NCI-H187 (cell line): ENCODE measurements around the gene SMIM12.

Experiments
- DNase-seq, 2 experiments: peaks; one replicate each; lab custom pipeline; 2025; lab: John Stamatoyannopoulos, UW

SMIM12 gene, protein sequence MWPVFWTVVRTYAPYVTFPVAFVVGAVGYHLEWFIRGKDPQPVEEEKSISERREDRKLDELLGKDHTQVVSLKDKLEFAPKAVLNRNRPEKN

DNA sequence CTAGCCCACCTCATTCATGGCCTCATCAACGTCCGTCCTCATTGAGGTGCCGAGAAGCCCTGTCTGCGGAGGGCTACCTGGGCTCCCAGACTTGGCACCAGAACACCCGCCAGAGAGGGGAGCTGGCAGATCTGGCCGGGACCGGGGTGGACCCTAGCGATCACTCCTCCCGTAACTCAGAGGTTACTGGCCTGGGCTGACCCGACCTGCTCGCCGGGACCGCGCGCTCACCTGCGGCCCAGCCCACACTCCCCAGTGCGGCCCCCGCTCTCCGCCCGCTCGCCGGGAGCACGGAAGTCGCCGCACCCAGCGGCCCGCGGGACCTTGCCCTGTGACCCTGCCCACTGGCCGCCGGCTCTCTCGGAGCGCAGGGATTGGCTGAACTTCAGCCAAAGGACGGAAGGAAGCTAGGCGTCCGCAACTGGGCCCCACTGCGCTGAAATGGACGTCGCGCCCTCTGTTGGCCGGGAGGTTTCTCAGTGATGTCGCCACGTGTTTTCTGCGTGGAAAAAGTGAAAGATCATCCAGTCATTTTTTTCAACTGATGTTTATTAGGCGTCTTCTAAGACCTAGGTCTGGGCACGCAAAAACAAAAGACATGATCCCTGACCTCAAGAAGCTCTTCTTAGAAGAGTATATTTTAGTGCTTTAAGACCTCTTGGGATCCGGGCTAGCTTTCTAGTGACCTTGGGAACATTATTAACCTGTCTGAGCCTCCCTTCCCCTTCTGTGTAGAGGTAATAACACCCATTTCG, at the start of gene SMIM12:
Gene SMIM12, minus strand, starts transcription at position 304 of the 755 bp plus-strand sequence. CDS start 3,772 bp downstream, outside the sequence.
- peak; percentile 38 to 73 for DNase-seq

DNA sequence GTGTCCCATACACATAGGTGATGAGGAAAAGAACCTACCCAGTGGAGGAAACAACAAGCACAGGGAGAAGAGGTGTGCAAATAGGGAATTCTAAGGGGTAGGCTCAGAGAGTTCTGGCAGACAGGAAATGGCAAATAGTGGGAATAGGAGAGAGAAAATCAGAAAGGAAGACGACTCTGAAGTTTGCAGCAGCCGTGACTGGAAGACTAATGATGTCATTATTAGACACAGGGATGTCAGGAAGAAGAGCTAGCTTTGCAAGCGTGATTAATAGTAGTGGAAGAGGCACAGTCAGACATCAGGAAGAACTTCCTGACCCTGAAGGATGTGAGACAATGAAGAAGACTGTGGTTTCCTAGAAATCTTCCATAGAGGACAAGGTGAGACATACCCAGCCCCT, 48.8 kb upstream of the SMIM12 start:
- no peak for DNase-seq

DNA sequence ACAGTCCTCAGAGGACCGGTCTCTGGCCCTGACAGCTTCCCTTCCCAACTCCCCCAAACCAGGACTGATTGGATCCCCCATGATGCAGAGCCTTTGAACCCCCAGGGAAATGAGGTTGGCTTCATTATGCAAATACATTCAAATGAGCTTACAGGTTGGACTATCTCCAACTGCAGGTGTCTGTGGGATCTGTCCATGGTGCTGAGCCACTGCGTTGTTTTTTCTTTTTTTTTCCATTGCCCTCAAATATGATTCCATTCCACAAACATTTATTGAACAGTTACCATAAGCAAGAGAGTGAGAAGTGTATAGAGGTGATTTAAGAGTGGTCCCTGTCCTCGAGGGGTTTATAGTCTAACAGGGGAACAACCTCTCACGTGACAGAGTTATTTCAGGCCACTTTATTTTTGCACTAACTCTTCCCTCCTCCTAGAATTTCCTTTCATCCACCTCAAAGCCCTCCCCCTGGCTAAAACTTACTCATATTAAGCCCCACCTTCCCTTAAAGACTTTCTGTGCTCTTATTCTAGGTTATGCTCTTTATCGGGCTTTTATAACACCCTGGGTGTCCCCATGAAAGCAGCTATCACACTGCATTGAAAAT, 48.0 kb upstream of the SMIM12 start:
- DNase-seq = no peak

DNA sequence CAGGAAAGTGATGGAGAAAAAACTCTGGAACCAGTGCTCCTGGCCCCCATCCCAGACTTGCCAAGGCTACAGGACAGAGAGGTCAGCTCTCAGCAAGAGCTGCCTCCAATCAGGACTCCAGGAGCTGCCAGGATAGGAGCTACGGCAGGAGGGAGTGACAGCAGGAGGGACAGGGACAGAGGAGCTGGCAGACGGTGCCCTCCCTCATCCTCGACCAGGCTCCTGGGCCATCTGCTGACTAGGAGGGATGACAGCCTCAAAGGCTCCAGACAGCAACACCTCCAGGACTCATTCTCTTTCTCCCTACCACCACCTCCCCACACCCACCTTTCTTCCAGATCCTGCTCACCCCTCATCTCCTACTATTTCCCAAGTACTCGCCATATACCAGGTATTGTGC, 47.2 kb upstream of the SMIM12 start:
- no peak for DNase-seq

DNA sequence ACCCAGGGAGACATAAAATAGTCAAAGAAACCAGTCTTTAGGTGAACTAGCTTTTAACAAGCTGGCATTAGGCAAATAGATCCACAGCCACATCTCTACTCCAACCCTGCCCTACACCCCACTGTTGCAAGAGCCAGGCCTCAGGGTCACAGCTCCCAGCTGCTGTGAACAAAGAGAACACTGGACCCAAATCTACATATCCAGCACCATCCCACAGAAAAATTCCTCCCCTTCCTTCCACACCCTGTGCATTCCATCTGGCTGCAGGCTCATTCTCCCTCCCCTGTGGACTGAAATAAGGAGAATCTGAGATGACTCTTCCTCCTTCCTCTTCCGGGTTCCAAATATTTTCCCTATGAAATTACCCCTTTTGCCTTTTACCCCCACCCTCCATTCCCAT, 46.7 kb upstream of the SMIM12 start:
- no peak for DNase-seq

DNA sequence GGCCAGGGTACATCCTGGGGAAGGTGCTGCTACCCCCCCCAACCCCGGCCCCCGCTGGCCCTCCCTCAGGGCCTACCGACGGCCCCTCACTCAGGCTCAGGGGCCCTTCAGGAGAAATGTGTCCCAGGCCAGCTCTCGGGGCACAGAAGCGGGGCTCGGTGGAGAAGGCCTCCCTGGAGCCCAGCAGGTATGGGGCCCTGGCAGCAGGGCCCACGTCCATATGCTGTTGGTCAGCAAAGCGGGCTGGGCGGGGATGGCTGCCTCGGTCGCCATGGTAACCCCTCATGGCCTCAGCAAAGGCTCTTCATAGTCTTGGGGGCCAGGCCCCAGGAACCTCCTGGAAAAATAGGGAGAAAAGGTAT, 45.5 kb upstream of the SMIM12 start:
- DNase-seq = no peak

DNA sequence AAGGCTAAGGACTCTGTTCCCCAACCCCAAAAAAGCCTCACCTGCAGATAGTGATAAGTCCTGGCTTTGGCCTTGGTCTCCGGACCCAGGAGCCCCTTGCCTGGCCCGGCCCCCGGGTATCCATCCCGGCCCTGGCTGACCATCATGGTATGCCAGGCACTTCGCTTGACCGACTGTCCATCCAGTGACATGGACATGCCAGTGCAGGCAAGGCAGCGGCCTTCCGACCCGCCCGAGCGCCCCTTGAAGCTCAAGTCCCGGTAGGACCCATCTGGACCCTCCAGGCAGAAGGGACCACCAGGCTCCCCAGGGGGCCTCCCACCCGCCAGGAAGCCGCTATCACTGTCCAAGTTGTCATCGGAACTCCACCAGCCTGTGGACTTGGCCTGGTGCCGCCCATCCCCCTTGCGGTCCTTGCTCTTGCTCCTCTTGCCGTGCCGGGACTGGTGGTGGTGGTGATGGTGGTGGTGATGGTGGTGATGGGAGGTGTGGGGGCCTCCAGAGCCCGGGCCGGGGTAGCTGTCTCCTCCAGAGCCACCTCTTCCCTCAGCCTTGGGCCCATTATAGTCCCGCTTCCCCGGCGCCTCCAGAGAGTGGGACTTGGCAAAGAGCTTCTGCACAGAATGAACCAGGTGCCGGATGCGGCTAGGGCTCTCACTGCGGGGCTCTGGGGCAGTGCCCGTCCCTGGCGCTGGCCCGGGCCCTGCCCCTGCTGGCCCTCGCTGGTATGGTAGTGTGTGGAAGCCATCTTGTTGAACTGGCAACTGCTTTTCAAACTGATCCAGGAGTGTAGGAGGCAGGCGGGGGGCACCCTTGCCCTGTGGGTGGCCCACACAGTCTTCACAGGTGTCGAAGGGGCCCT, 44.9 kb upstream of the SMIM12 start:
- DNase-seq = no peak

DNA sequence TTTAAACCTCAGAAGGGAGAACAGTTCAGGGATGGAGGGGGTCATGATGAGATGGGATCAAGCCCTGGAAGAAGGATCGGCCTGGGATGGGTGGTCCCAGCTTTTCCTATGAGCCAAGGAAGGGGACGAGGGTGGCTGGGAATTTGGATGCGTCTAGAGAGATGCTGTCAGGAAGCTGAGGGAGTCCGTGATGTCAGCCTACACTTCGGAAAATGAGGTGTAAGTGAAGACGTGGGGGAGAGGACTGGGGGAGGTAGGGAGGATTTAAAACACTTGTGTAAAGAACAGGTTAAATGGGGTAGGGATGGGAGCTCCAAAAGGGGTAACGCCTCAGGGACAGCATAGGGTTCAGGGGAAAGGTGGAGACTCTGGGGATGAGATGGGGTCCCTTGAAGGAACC, 42.4 kb upstream of the SMIM12 start:
- DNase-seq = no peak

DNA sequence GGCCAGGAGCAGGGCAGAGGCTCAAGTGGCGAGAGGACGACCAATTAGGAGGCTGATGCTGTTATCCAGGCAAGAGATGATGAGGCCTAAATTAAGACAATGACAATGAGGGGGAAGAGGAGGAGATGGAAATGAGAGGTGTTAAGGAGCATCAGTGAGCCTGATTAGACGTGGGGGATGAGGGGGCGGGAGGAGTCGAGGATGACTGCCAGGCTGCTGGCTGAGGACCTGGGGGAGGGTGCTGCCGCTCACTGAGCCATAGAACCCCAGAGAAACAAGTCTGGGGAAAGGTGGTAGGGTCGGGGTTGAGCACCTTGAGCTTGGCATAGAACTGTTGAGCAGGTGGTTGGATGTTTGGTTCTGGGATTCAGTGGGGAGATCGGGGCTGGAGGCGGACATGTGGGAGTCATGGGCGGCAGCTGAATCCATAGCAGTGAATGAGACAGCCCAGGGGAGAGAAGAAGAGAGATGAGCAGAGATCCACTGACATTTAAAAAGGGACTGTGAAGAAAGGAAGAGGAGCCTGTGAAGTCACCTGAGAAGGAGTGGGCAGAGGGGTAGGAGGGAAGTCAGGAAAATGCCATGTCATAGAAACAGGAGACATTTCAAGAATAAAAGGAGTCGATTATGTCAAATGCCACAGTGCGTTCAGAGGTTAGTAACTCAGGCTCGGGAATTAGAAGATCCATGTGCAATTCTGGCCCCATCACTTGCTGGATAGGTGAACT, 41.4 kb upstream of the SMIM12 start:
- no peak for DNase-seq

DNA sequence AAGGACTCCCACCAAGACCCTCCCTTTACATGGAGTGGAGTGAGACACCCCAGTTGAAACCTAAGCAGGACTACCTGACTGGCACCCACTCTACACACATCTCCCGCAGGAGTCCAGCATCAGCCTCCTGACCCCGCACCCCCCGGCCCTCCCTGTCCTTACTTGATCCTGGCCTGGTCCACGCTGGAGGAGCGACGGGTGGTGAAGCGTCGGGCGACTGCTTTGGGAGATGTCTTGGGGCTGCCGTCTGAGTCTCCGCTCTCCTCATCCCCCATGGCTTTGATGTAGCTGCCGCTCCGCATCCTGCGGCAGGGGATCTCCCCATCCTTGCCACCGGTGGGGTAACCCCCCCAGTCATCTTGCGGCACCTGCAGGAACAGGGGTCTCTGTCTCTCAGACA, 40.4 kb upstream of the SMIM12 start:
- no peak for DNase-seq

DNA sequence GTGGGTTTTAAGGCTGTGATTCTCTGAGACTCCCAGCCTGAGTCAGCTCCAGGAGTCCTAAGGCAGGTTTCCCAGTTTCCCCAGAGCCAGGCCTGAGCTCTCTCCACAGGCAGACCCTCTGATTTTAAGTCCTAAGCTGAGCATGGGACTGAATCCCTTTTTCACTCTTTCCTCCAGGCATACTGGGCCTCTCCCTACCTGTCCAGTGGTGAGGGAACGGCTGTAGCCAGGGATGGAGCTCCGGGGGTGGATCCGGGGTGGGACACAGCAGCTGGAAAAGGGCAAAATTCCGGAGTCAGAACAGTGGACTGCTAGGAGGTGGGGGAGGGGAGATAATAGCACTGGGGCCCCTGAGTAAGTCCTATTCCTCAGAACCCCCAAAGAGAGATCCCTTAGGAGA, 39.9 kb upstream of the SMIM12 start:
- DNase-seq = no peak

DNA sequence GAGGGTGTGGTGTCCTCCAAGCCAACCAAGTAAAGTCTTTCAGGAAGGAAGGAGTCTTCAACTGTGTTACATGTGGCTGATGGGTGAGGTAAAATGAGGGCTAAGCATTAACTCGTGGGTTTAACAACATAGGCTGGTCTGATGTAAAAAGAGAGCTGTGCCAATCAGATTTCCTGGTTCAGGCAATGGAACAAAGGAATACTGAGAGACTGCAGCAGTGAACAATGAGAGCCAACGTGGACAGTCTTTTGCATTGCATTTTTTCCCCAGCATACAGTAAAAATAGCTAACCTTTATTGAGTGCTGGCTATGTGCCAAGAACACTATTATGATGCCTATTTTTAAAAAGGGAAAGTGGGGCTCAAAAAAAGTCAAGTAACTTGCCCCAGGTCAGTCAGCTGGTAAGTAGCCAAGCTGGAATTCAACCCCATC, 38.8 kb upstream of the SMIM12 start:
- no peak for DNase-seq

DNA sequence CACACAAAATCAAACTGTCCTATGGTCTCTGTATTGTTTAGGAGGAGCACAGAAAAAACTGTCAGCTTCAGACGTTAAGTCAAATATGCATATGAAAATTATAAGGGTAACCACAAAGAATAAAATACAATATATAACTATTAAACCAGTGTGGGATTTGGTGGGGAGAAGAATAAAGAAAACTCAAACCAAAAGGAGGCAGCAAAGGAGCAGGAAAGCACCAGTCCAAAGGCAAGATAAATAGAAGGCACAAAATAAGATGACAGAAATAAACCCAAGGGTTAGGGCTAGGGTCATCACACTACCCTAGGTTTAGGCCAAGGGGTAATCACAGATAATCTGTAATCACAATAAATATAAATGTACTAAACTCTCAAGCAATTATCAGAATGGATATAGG, 37.1 kb upstream of the SMIM12 start:
- no peak for DNase-seq

DNA sequence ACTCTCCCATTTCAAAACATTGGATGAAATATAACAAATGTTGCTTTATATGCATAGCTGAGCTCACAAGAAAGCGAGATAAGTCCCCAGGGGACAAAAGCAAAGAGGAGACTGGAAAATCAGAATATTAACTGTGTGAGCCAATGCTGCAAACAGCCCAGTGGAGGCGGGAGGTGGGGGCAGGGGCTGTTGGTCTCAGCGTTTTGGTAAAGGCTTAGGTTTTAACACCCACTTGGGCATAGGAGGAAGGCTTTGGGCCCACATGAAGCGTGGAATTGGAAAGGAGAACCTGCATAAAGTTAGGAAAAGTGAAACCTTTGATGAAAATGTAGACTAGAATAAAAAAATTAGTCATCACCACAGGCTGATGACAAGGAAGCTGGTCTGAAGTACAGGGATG, 30.2 kb upstream of the SMIM12 start:
- DNase-seq = no peak

DNA sequence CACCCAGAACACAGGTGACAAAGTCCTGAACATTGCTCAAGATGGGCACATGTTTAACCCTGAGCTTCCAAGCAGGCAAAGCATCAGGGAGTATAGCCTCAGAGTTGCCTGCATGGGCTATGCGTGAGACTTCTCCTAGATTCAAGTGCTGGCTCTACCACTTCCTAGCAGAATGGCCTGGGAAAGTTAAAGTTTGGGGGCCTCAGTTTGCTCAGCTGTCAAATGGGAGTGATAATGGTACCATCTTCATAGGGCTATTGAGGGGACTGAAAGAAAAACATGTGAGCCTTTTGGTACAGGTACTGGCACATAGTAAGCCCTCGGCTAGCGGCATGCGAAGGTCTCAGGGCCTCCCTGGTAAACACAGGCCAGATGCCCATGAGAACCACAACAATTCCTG, 28.0 kb upstream of the SMIM12 start:
- no peak for DNase-seq

DNA sequence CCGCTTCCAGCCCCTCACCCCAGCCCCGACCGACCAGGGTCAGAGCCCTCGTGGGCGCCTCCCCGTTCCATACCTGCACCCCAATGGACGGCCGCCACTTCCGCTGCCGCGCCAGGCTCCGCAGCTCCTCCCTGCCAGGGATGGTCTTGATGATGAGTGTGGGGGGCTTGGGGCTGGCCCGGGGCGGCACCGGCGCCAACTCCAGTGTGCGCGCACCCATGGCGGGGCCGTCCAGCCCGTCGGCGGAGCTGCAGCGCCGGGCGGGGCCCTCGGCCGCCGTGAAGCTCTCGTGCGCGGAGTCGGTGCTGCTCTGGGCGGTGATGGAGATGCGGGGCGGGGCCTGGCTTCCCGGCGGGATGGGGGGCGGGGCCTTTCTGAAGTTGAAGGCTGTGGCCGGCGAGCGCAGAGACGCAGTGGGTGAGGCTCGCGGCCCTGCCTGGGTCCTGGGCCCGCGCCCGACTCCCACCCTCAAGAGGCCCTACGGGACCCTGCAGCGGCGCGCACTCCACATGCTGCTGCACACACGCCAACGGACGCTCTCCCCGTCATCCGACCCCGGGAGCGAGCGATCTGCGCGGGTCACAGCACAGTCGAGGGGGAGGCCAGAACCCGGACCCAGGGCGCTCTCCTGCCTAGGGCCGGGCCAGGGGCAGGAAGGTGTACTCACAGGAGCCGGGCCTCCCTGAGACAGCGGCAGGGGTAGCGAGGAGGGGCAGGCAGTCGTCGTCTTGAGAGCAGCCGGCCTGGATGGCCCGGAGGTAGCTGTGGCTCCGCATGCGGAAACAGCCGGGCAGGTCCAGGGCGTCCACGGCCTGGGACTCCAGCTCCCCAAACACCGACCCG, 26.1 kb upstream of the SMIM12 start:
- DNase-seq = no peak

DNA sequence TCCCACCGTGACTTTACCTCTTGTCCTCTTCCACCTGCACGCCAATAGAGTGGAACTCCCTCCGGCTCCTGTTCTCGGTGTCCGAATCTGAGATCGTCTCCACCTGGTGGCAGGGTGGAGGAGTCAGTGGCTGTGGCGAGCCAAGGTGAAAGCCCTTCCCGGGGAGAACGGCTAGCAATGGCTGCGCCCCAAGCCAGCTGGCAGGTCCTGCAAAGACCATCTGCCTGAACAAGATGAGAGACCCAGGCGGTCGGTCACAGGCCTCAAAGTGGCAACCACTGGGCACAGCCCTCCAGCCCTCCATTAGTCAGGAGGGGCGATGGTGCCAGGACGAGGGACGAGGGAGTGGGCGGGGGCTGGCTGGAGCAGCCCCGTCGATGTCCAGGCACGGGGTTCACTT, 25.4 kb upstream of the SMIM12 start:
- no peak for DNase-seq

DNA sequence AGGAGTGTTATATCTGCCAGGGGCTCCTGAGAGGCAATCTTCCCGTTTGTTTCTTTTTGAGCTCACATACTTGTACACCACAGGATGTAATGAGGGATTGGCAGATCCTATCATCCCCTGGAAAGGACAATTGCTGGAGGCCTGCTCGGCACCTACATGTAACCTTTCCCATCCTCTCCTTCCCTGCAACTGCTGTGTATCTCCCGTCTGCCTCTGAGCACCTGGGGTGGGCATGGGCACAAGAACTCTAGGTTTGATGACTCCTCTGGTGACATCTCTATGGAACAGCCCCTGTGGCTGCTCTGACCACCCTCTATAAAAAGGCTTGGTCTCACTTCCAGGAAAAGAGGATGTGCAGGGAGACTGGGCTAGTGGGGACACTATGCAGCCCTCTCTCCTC, 25.0 kb upstream of the SMIM12 start:
- no peak for DNase-seq

DNA sequence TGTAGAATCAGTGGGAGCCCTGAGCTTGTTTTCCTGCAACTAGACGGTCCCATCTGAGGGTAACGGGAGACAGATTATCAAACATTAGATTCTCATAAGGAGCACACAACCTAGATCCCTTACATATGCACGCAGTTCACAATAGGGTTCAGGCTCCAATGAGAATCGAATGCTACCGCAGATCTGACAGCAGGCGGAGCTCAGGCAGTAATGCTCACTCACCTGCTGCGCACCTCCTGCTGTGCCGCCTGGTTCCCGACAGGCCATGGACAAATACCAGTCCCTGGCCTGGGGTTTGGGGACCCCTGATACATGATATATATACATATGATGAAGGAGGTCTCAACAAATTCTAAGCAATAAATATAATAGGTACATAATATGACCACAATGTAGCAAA, 19.7 kb upstream of the SMIM12 start:
- no peak for DNase-seq

DNA sequence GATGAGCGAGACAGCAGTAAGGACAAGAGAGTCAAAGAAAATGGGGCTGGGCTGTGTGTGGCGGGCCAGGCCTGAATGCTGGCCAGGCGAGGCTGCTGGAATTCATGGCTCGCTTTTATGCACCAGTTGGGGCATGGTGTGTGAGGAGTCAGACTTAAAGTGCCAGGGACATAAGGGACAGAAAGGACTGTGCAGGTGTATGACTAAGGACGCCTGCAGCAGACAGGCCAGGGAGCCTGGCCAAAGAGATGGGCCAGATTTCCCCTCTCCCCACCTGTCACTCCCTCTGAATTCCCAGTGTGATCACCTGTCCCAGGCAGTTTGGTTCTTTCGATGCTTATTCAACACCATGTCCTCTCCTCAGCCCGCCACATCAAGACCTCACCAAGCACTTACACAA, 16.9 kb upstream of the SMIM12 start:
- no peak for DNase-seq

DNA sequence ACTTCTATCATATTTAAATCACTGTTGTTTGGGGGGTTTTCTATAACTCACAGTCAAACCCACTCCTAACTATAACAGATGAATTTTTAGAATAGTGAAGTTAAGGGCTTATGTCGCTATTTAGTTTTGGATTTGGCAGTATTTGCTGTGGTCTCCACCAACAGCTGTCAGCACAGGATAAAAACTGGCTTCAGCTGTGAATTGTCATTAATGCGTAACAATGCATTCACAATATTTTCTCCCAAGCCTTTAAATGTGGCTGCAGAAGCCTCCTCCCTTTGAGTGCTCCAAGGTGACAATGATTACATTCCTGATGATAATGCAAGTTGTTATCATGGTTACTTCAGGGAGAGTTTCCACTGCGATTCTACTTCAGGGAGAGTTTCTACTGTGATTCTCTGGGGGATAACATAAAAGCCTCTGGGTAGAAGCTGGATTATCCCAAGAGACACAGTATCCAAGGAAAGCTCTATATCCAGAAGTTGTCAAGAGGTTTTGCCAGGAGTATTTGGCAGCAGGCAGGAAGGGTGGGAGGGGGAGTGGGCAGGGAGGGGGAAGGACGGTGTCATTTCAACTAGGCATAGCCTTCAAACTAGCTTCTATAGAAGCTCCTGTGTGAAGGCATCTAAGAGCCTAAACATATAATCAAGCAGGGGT, 14.9 kb upstream of the SMIM12 start:
- DNase-seq = no peak
